Endothelial cell of umbilical vein (primary cell): ENCODE results near the gene LRRTM3. TPM values are rescaled to one million over a fixed set of nuclear protein-coding genes. Genes with fewer than 3 reads are reported as not detected.

ENCODE experiments used
- BruUV-seq: library from RNA; stranded (reverse); fragments of 400-500 nt; replicated peaks from 2 replicates; lab custom pipeline; 2021; lab: Mats Ljungman, UMichigan
- CTCF ChIA-PET: fragments of 300-600, 350-600 bp; sonication (Branson Sonifier 250); formaldehyde crosslinking; loops from one replicate; lab custom pipeline; 2021; ENCODE audit warnings: antibody characterized with exemption, inconsistent platforms; lab: Charles Lee
- POLR2A ChIA-PET: fragments of 300-600, 350-600 bp; sonication (Branson Sonifier 250); formaldehyde crosslinking; loops from one replicate; lab custom pipeline; 2021; ENCODE audit warnings: antibody characterized with exemption, inconsistent platforms; lab: Charles Lee
- DNase-seq: peaks from one replicate; pipeline ENCODE4 v3.0.0-alpha.2; 2011; ENCODE audit warnings: low read depth, low spot score
- FAIRE-seq: peaks from 2 replicates; lab custom pipeline; 2011; peaks lifted over from hg19 to GRCh38; lab: Jason Lieb, UNC
- H2AFZ ChIP-seq: 2 replicates; pipeline ENCODE4 v1.6.0; 2012; ENCODE audit warnings: low read depth, low read length, control low read depth, inconsistent platforms
- H3K27ac ChIP-seq: 2 replicates; pipeline ENCODE4 v1.5.1; 2011; ENCODE audit warnings: low read depth, mild to moderate bottlenecking, control low read depth, low read length, moderate library complexity; ENCODE audit not compliant: insufficient read depth
- H3K27me3 ChIP-seq, 2 experiments: 2 replicates each; pipeline versions ENCODE4 v1.6.0 to v1.6.1; 2011; ENCODE audit warnings: low read length in 2 of 2, mixed read lengths in 1 of 2; ENCODE audit not compliant: control insufficient read depth in 2 of 2, insufficient read depth in 2 of 2
- H3K36me3 ChIP-seq, 2 experiments: 2 replicates in 1 of 2; 3 replicates in 1 of 2; pipeline ENCODE4 v1.5.1; 2011; ENCODE audit warnings: low read length in 2 of 2, mild to moderate bottlenecking in 1 of 2, moderate library complexity in 1 of 2; ENCODE audit not compliant: control insufficient read depth in 2 of 2, insufficient read depth in 2 of 2; ENCODE audit errors: extremely low read depth in 1 of 2
- H3K4me1 ChIP-seq: 3 replicates; pipeline ENCODE4 v1.5.1; 2011; ENCODE audit warnings: mild to moderate bottlenecking, low read length; ENCODE audit not compliant: control insufficient read depth, insufficient read depth; ENCODE audit errors: extremely low read depth
- H3K4me2 ChIP-seq: 2 replicates; pipeline ENCODE4 v1.6.1; 2011; ENCODE audit warnings: low read length, control low read depth, mixed read lengths; ENCODE audit not compliant: insufficient read depth
- H3K4me3 ChIP-seq, 3 experiments: fragments of 200-600 bp in 1 of 3; sonication (generic), shearing (Covaris generic) in 1 of 3; replicated peaks in 1 of 3; 2 replicates each; pipeline ENCODE4 v1.5.1; 2011 to 2016; ENCODE audit warnings: control low read depth in 3 of 3, low read length in 3 of 3, mild to moderate bottlenecking in 2 of 3, inconsistent platforms in 1 of 3, low read depth in 1 of 3, moderate library complexity in 1 of 3; ENCODE audit not compliant: insufficient read depth in 1 of 3
- H3K79me2 ChIP-seq: 2 replicates; pipeline ENCODE4 v1.6.0; 2012; ENCODE audit warnings: low read length, inconsistent platforms; ENCODE audit not compliant: control insufficient read depth, insufficient read depth
- H3K9ac ChIP-seq: replicated peaks from 2 replicates; pipeline ENCODE3; 2011; ENCODE audit warnings: low read length, control low read depth; ENCODE audit not compliant: insufficient read depth; ENCODE audit errors: extremely low read depth
- H3K9me1 ChIP-seq: replicated peaks from 3 replicates; pipeline ENCODE4 v1.6.0; 2011; ENCODE audit warnings: mild to moderate bottlenecking, low read length; ENCODE audit not compliant: control insufficient read depth, insufficient read depth; ENCODE audit errors: extremely low read depth
- H3K9me3 ChIP-seq: replicated peaks from 2 replicates; pipeline ENCODE4 v1.5.1; 2012; ENCODE audit warnings: low read length, inconsistent platforms; ENCODE audit not compliant: control insufficient read depth, insufficient read depth
- H4K20me1 ChIP-seq: replicated peaks from 2 replicates; pipeline ENCODE3; 2011; ENCODE audit warnings: mild to moderate bottlenecking, low read length; ENCODE audit not compliant: control insufficient read depth, insufficient read depth; ENCODE audit errors: extremely low read depth
- EZH2 ChIP-seq: IDR thresholded peaks from 2 replicates; pipeline ENCODE4 v1.6.1; 2012; ENCODE audit warnings: borderline replicate concordance, low read depth, mild to moderate bottlenecking, moderate library complexity, low read length, inconsistent platforms; ENCODE audit not compliant: severe bottlenecking
- FOS ChIP-seq: IDR thresholded peaks from 2 replicates; pipeline ENCODE4 v1.6.1; 2011; ENCODE audit warnings: mild to moderate bottlenecking, low read length, moderate library complexity, borderline replicate concordance; ENCODE audit not compliant: insufficient read depth
- GATA2 ChIP-seq: IDR thresholded peaks from 2 replicates; pipeline ENCODE4 v1.7.0; 2011; ENCODE audit warnings: low read depth, mild to moderate bottlenecking, moderate library complexity, mixed read lengths, low read length; ENCODE audit not compliant: insufficient read length, insufficient read depth
- JUN ChIP-seq: IDR thresholded peaks from 2 replicates; pipeline ENCODE4 v1.6.1; 2011; ENCODE audit warnings: borderline replicate concordance, low read depth; ENCODE audit not compliant: insufficient read length, insufficient read depth
- MYC ChIP-seq: IDR thresholded peaks from one replicate; pipeline ENCODE4 v1.6.1; 2011; ENCODE audit warnings: mild to moderate bottlenecking, low read depth, low read length
- POLR2A ChIP-seq: IDR thresholded peaks from 2 replicates; pipeline ENCODE4 v1.6.1; 2012; ENCODE audit warnings: low read depth, mild to moderate bottlenecking, control low read depth, low read length
- POLR2AphosphoS5 ChIP-seq: IDR thresholded peaks from 2 replicates; pipeline ENCODE4 v1.6.1; 2012; ENCODE audit warnings: low read depth, mild to moderate bottlenecking, control low read depth, low read length, moderate library complexity; ENCODE audit not compliant: insufficient read depth
- dilution Hi-C: fragments of 300-500 bp; cut with MboI; formaldehyde crosslinking; loops from one replicate; pipeline ENCODE4 v1.15.0; 2019; ENCODE audit warnings: low sequenced_read_pairs; ENCODE audit not compliant: extremely low pct_ligation_motif_present
- intact Hi-C: fragments of 100-400 bp; cut with micrococcal nuclease; formaldehyde crosslinking; loops from one replicate; pipeline ENCODE4 v1.10.0; 2022
- polyA plus RNA-seq, 4 experiments: library from polyadenylated mRNA; depleted of rRNA in 3 of 4; stranded (reverse) in 3 of 4; unstranded in 1 of 4; fragments of >200 nt; gene quantifications; 2 replicates each; pipeline versions ENCODE4 v1.2.1 to v1.2.3, GENCODE V29; 2011 to 2012; ENCODE audit warnings: missing spikeins in 1 of 4
- total RNA-seq: library from RNA; stranded (reverse); gene quantifications from 2 replicates; pipeline ENCODE4 v1.2.3, GENCODE V29; 2021
- TF ChIP-seq, protein P1 (sequence below): IDR thresholded peaks from 2 replicates; pipeline ENCODE4 v1.6.1; 2011; ENCODE audit not compliant: insufficient read depth, insufficient read length
- TF ChIP-seq, protein P2 (sequence below), 2 donors: IDR thresholded peaks; 1 replicate in 1 of 2; 2 replicates in 1 of 2; pipeline ENCODE4 v1.5.1; 2011; ENCODE audit warnings: low read length in 2 of 2, mild to moderate bottlenecking in 2 of 2, moderate library complexity in 2 of 2, control low read depth in 1 of 2, inconsistent platforms in 1 of 2, low read depth in 1 of 2; ENCODE audit not compliant: insufficient read depth in 1 of 2; ENCODE audit errors: extremely low read depth in 1 of 2

LRRTM3 gene
- total and polyA plus RNA-seq, 2 donors (not counting 3 experiments of a cell fraction or from before 2014, with no cell fraction given) = not detected

DNA sequence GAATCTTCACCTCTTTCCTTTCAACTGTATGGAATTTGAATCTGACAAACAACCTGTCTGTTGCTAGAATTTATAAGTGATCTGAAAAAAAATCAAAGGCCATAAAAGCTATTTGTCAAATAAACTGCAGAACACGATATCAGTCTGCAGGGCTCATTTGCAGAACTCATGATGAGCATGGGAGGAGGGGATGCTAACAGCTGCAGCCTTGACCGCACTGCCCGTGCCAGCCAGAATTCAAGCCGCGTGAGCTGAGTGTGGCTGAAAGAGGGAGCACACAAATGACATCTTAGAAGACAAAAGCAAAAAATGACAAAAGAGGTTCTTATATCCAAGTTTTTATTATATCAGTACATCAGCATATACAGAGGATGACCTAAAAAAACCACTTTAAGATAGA is 15.7 kb downstream of the LRRTM3 start:
- Histone ChIP-seq H3K9ac (no peak overlapping the region), H3K4me1 (no peaks in the 10 kb centered on the region), H3K9me3 (no peaks in the 10 kb centered on the region), H4K20me1 (no peaks in the 10 kb centered on the region), H3K36me3 (no peaks in the 10 kb centered on the region), H3K79me2 (no peaks in the 10 kb centered on the region), H3K4me2 (no peak overlapping the region), H3K27me3 (no peaks in the 10 kb centered on the region), H3K9me1 (no peaks in the 10 kb centered on the region), H3K4me3 (no peak overlapping the region), H3K27ac (no peak overlapping the region), H2AFZ (no peak overlapping the region)
- TF ChIP-seq POLR2A (no peak), MYC (no peak), FOS (no peak), POLR2AphosphoS5 (no peak), EZH2 (no peak), JUN (no peak), GATA2 (no peak)
- TF ChIP-seq, protein P1, sequence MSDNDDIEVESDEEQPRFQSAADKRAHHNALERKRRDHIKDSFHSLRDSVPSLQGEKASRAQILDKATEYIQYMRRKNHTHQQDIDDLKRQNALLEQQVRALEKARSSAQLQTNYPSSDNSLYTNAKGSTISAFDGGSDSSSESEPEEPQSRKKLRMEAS = no peak
- TF ChIP-seq, protein P2, sequence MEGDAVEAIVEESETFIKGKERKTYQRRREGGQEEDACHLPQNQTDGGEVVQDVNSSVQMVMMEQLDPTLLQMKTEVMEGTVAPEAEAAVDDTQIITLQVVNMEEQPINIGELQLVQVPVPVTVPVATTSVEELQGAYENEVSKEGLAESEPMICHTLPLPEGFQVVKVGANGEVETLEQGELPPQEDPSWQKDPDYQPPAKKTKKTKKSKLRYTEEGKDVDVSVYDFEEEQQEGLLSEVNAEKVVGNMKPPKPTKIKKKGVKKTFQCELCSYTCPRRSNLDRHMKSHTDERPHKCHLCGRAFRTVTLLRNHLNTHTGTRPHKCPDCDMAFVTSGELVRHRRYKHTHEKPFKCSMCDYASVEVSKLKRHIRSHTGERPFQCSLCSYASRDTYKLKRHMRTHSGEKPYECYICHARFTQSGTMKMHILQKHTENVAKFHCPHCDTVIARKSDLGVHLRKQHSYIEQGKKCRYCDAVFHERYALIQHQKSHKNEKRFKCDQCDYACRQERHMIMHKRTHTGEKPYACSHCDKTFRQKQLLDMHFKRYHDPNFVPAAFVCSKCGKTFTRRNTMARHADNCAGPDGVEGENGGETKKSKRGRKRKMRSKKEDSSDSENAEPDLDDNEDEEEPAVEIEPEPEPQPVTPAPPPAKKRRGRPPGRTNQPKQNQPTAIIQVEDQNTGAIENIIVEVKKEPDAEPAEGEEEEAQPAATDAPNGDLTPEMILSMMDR (IDR thresholded peaks at IDR 0.05; ENCODE audit: extremely low read depth in 1 of 2, insufficient read depth in 1 of 2, low read depth in 1 of 2, low read length in 2 of 2) = no peak
- ChIA-PET POLR2A (no interaction called here), CTCF (no interaction called here)
- dilution Hi-C loops = no loop called here
- BruUV-seq = no TSS peak
- FAIRE-seq (no peak), DNase-seq (no peak)
- intact Hi-C loops = no loop called here
